Thymus (tissue), 11 donors: ENCODE results near the gene ARHGEF7. TPM values are rescaled to one million over a fixed set of nuclear protein-coding genes. Genes with fewer than 3 reads are reported as not detected.

ENCODE experiments used
- DNase-seq, 9 donors: peaks; one replicate each; pipeline ENCODE4 v3.0.0-alpha.2; 2013; ENCODE audit warnings: low spot score in 9 of 9, low read depth in 6 of 9, missing footprints in 1 of 9
- H3K27ac ChIP-seq, 2 donors: one replicate each; pipeline ENCODE4 v1.5.1; 2013; ENCODE audit warnings: control low read depth in 1 of 2, low read depth in 1 of 2, low read length in 1 of 2, mild to moderate bottlenecking in 1 of 2, moderate library complexity in 1 of 2
- H3K27me3 ChIP-seq, 2 donors: one replicate each; pipeline ENCODE4 v1.5.1; 2013; ENCODE audit warnings: low read length in 1 of 2; ENCODE audit not compliant: control insufficient read depth in 2 of 2, insufficient read depth in 1 of 2
- H3K36me3 ChIP-seq, 2 donors: one replicate each; pipeline ENCODE4 v1.5.1; 2013; ENCODE audit warnings: low read length in 1 of 2, mild to moderate bottlenecking in 1 of 2, moderate library complexity in 1 of 2; ENCODE audit not compliant: control insufficient read depth in 2 of 2, insufficient read depth in 2 of 2
- H3K4me1 ChIP-seq, 2 donors: one replicate each; pipeline ENCODE4 v1.5.1; 2013; ENCODE audit warnings: low read length in 2 of 2; ENCODE audit not compliant: control insufficient read depth in 2 of 2, insufficient read depth in 2 of 2
- H3K4me3 ChIP-seq, 2 donors: one replicate each; pipeline ENCODE4 v1.5.1; 2013; ENCODE audit warnings: low read length in 2 of 2, control low read depth in 1 of 2, mild to moderate bottlenecking in 1 of 2
- H3K9me3 ChIP-seq, 2 donors: one replicate each; pipeline ENCODE4 v1.5.1; 2013; ENCODE audit warnings: low read length in 1 of 2, mild to moderate bottlenecking in 1 of 2; ENCODE audit not compliant: control insufficient read depth in 2 of 2, insufficient read depth in 1 of 2
- WGBS: extraction: QIAGEN DNeasy Blood & Tissue Kit; methylation state at CpG from one replicate; pipeline ENCODE4 v1.1.7; 2013; 5-methylcytosine and 5-hydroxymethylcytosine counted together
- polyA plus RNA-seq: library from polyadenylated mRNA; stranded (reverse); fragments of 200-250 nt; gene quantifications from one replicate; pipeline ENCODE4 v1.2.3, GENCODE V29; 2013
- total RNA-seq: library from RNA; stranded (reverse); fragments of 120-200 nt; gene quantifications from one replicate; pipeline ENCODE4 v1.2.4, GENCODE V29; 2013
- donor health status: healthy.

The ARHGEF7 gene
- total and polyA plus RNA-seq, 2 donors = 60.4 to 71.9 TPM

GRCh38 chr13:111165241-111166010, 50.3 kb downstream of the ARHGEF7 start:
- Histone ChIP-seq H3K4me3 (no peak overlapping the region), H3K27ac (peak overlapping the region in 1 of 2 donors; percentile 78), H3K4me1 (peaks cover 44 to 62% of the 10 kb centered on the region in 2 donors), H3K9me3 (no peaks in the 10 kb centered on the region), H3K27me3 (no peaks in the 10 kb centered on the region), H3K36me3 (peaks cover 30 to 59% of the 10 kb centered on the region in 2 donors)
- DNase-seq = no peak
- 96% methylated on average over 10 of the region's 10 CpGs for WGBS

GRCh38 chr13:111166882-111167675, 52.0 kb downstream of the ARHGEF7 start:
- Histone ChIP-seq H3K4me1 (peaks cover 54 to 74% of the 10 kb centered on the region in 2 donors), H3K27me3 (no peaks in the 10 kb centered on the region), H3K36me3 (peaks cover 24 to 50% of the 10 kb centered on the region in 2 donors), H3K4me3 (peak overlapping the region in 1 of 2 donors; percentile 21), H3K27ac (peak overlapping the region; percentile 44 to 78), H3K9me3 (no peaks in the 10 kb centered on the region)
- peak in 2 of 9 donors; percentile 57 to 76 for DNase-seq
- 23% methylated on average over 11 of the region's 11 CpGs for WGBS

GRCh38 chr13:111168107-111168506, 53.0 kb downstream of the ARHGEF7 start:
- Histone ChIP-seq H3K4me3 (peak overlapping the region in 1 of 2 donors; percentile 21), H3K36me3 (peaks cover 28 to 54% of the 10 kb centered on the region in 2 donors), H3K4me1 (peaks cover 57 to 80% of the 10 kb centered on the region in 2 donors), H3K27me3 (no peaks in the 10 kb centered on the region), H3K27ac (peak overlapping the region in 1 of 2 donors; percentile 78), H3K9me3 (no peaks in the 10 kb centered on the region)
- WGBS = 70% methylated on average over 8 of the region's 8 CpGs
- DNase-seq = peak in 3 of 9 donors; percentile 71 to 84 (median 77)

GRCh38 chr13:111171112-111171511, 56.0 kb downstream of the ARHGEF7 start:
- DNase-seq = peak in 1 of 9 donors; percentile 57
- Histone ChIP-seq H3K9me3 (peaks cover 1 to 7% of the 10 kb centered on the region in 2 donors), H3K4me1 (peaks cover 62 to 89% of the 10 kb centered on the region in 2 donors), H3K27ac (peak overlapping the region; percentile 39 to 85), H3K36me3 (peaks cover 22 to 50% of the 10 kb centered on the region in 2 donors), H3K27me3 (no peaks in the 10 kb centered on the region), H3K4me3 (no peak overlapping the region)
- 51% methylated on average over 3 of the region's 3 CpGs for WGBS

GRCh38 chr13:111171629-111172028, 56.5 kb downstream of the ARHGEF7 start:
- H3K4me1 ChIP-seq = peaks cover 62 to 89% of the 10 kb centered on the region in 2 donors
- 98% methylated on average over 2 of the region's 2 CpGs for WGBS

GRCh38 chr13:111174377-111175114, 59.4 kb downstream of the ARHGEF7 start:
- peak in 1 of 9 donors; percentile 57 for DNase-seq
- Histone ChIP-seq H3K4me3 (no peak overlapping the region), H3K27me3 (no peaks in the 10 kb centered on the region), H3K36me3 (peaks cover 9 to 48% of the 10 kb centered on the region in 2 donors), H3K27ac (peak overlapping the region in 1 of 2 donors; percentile 99), H3K9me3 (peaks cover 1 to 7% of the 10 kb centered on the region in 2 donors), H3K4me1 (peaks cover 68 to 93% of the 10 kb centered on the region in 2 donors)
- 89% methylated on average over 15 of the region's 15 CpGs for WGBS

More at GRCh38 chr13:111171629-111172028, 56.5 kb downstream of the ARHGEF7 start:
- Histone ChIP-seq H3K4me3 (no peak overlapping the region), H3K36me3 (peaks cover 22 to 55% of the 10 kb centered on the region in 2 donors), H3K27me3 (no peaks in the 10 kb centered on the region), H3K27ac (peak overlapping the region in 1 of 2 donors; percentile 85), H3K9me3 (peaks cover 1 to 7% of the 10 kb centered on the region in 2 donors)
- DNase-seq = no peak

- no peaks in the 10 kb centered on the region for H3K27me3 ChIP-seq
- no peak for DNase-seq
- H3K9me3 ChIP-seq = peaks cover 1 to 7% of the 10 kb centered on the region in 2 donors
- H3K27ac ChIP-seq = peak overlapping the region; percentile 0 to 99
- 98% methylated on average over 4 of the region's 4 CpGs for WGBS
- H3K4me1 ChIP-seq = peaks cover 72 to 94% of the 10 kb centered on the region in 2 donors
- no peak overlapping the region for H3K4me3 ChIP-seq
- peaks cover 9 to 44% of the 10 kb centered on the region in 2 donors for H3K36me3 ChIP-seq
These were observed 60.3 kb downstream of the ARHGEF7 start for GRCh38 chr13:111175372-111175771.

GRCh38 chr13:111175935-111176334, 60.8 kb downstream of the ARHGEF7 start:
- no peak overlapping the region for H3K4me3 ChIP-seq
- H3K27ac ChIP-seq = peak overlapping the region; percentile 81 to 99
- DNase-seq = peak in 1 of 9 donors; percentile 49
- peaks cover 73 to 96% of the 10 kb centered on the region in 2 donors for H3K4me1 ChIP-seq
- peaks cover 1 to 7% of the 10 kb centered on the region in 2 donors for H3K9me3 ChIP-seq
- 88% methylated on average over 4 of the region's 4 CpGs for whole genome bisulfite sequencing
- peaks cover 9 to 44% of the 10 kb centered on the region in 2 donors for H3K36me3 ChIP-seq
- H3K27me3 ChIP-seq = no peaks in the 10 kb centered on the region
